Small intestine (tissue), 7 donors: ENCODE data around the gene TRANK1. TPM values are rescaled to one million over a fixed set of nuclear protein-coding genes. Genes with fewer than 3 reads are reported as not detected.

ENCODE experiments used
- DNase-seq, 2 donors: peaks; one replicate each; pipeline versions ENCODE4 v3.0.0 to v3.0.0-alpha.2; 2013
- FAIRE-seq: peaks from 2 replicates; lab custom pipeline; 2012; peaks lifted over from hg19 to GRCh38; lab: Jason Lieb, UNC
- H3K27ac ChIP-seq, 3 donors: one replicate each; pipeline ENCODE4 v1.5.1; 2013; ENCODE audit warnings: low read length in 2 of 3, mild to moderate bottlenecking in 2 of 3, control low read depth in 1 of 3, inconsistent platforms in 1 of 3, low read depth in 1 of 3, moderate library complexity in 1 of 3
- H3K27me3 ChIP-seq, 3 donors: one replicate each; pipeline ENCODE4 v1.6.1; 2013; ENCODE audit warnings: low read length in 3 of 3, inconsistent platforms in 1 of 3; ENCODE audit not compliant: control insufficient read depth in 3 of 3, insufficient read depth in 3 of 3
- H3K36me3 ChIP-seq, 3 donors: one replicate each; pipeline ENCODE4 v1.6.1; 2013; ENCODE audit warnings: low read length in 3 of 3, inconsistent platforms in 1 of 3, low read depth in 1 of 3, mild to moderate bottlenecking in 1 of 3, moderate library complexity in 1 of 3; ENCODE audit not compliant: control insufficient read depth in 3 of 3, insufficient read depth in 2 of 3
- H3K4me1 ChIP-seq, 3 donors: one replicate each; pipeline ENCODE4 v1.6.1; 2013; ENCODE audit warnings: low read length in 2 of 3, inconsistent platforms in 1 of 3, low read depth in 1 of 3, mild to moderate bottlenecking in 1 of 3, moderate library complexity in 1 of 3; ENCODE audit not compliant: control insufficient read depth in 3 of 3, insufficient read depth in 2 of 3
- H3K4me3 ChIP-seq, 3 donors: one replicate each; pipeline ENCODE4 v1.5.1; 2013; ENCODE audit warnings: low read length in 3 of 3, control low read depth in 1 of 3, inconsistent platforms in 1 of 3, low read depth in 1 of 3, mild to moderate bottlenecking in 1 of 3, moderate library complexity in 1 of 3
- H3K9me3 ChIP-seq, 2 donors: one replicate each; pipeline ENCODE4 v1.6.1; 2013; ENCODE audit warnings: low read depth in 1 of 2, low read length in 1 of 2; ENCODE audit not compliant: control insufficient read depth in 2 of 2, insufficient read depth in 1 of 2
- WGBS, 3 donors: extraction: QIAGEN DNeasy Blood & Tissue Kit; methylation state at CpG; one replicate each; pipeline ENCODE4 v1.1.7; 2013; 5-methylcytosine and 5-hydroxymethylcytosine counted together
- polyA plus RNA-seq, 4 donors: library from polyadenylated mRNA; stranded (reverse) in 3 of 4; unstranded in 1 of 4; fragments of 200-250 nt in 3 of 4; fragments of 120-200 nt in 1 of 4; gene quantifications; one replicate each; pipeline versions ENCODE4 v1.2.1 to v1.2.3, GENCODE V29; 2013
- donor health status: healthy with polysubstance abuse.
- donor health status: control.
- donor health status: control.
- donor health status: Bipolar disorder and iron deficiency.
- donor health status: healthy.

TRANK1 gene
- polyA plus RNA-seq, 4 donors: 7.1 to 23.5 (median 14.0) TPM

DNA sequence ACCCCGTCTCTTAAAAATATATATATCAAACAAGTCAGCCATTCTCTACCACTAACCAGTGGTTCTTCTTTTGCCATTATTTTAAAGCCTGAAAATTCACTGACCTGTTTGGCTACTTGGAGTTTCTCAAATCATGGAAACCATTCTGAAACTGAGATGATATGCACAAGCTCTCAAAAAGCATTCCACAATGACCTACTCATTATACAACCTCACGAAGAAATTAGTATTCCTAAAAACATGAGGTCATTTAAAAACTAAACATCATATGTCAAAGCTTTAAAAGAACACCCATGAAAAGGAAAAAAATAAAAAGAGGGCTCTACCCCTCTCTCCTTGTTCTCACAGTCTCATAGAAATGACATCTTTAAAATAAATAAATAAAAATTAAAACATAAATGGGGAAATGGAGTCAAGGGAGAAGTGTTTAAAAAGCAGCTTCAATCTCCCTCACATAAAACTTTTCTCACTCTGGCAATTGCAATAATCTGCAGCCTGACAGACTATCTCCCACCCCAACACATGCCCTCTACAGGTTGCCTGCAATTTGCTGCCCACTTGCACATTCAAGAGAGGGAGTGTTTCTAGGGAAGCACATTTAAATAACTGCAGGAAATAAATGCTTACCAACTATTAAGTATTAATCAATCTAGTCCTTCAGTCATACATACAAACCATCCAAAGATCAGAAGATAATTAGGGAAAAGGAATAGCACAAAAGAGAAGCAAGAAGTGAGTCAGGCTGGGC lies 73.3 kb downstream of the TRANK1 start:
- H3K9me3 ChIP-seq: no peaks in the 10 kb centered on the region
- no peak for DNase-seq
- no peak overlapping the region for H3K27ac ChIP-seq
- no peaks in the 10 kb centered on the region for H3K4me1 ChIP-seq
- FAIRE-seq: no peak
- peaks cover 0 to 1% (median 0%) of the 10 kb centered on the region in 3 donors for H3K36me3 ChIP-seq
- H3K4me3 ChIP-seq: no peak overlapping the region
- H3K27me3 ChIP-seq: no peaks in the 10 kb centered on the region
- WGBS, 3 donors: 81 to 96% (median 83%) methylated on average over 2 of the region's 2 CpGs

DNA sequence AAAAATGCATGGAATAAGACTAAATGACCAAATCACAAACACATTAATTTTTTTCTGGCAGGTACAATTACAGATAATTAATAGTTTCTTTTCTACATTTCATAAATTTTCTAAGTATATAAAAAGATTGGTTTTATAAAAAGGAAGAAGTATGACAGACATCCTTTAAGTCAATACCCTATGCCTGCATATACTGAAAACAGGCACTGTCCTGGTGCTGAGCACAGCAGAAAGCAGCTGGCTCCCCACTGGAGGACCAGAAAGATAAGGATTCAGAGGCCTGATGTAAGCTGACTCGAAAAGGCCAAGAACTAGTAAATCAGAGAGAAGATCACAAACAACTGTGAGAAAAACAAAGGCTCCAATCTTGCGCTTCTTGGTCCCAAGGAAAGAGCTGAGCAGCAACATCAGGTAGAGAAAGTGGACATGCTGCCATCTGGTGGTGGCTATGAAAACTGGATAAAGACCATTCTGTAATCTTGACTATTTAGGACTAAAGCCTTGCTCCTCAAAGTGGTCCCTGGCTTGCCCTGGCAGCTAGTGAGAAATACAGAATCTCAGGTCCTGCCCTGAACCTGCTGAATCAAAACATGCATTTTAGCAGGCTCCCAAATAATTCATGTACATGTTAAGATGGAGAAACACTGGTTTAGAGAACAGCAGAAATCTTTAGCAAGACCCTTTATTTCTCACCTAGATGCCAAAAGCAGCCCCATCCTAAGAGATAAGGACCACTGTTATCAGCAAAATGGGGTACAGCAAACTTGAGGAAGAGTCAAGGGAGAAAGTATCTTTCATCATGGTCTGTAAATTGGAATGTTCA lies 76.0 kb downstream of the TRANK1 start:
- peaks cover 0 to 10% (median 2%) of the 10 kb centered on the region in 3 donors for H3K36me3 ChIP-seq
- no peak overlapping the region for H3K4me3 ChIP-seq
- WGBS, 3 donors: 28 to 32% (median 30%) methylated on average over 2 of the region's 2 CpGs
- H3K27ac ChIP-seq: no peak overlapping the region
- no peaks in the 10 kb centered on the region for H3K4me1 ChIP-seq
- no peak for FAIRE-seq
- no peaks in the 10 kb centered on the region for H3K27me3 ChIP-seq
- H3K9me3 ChIP-seq: no peaks in the 10 kb centered on the region
- DNase-seq: peak; percentile 63 to 73

DNA sequence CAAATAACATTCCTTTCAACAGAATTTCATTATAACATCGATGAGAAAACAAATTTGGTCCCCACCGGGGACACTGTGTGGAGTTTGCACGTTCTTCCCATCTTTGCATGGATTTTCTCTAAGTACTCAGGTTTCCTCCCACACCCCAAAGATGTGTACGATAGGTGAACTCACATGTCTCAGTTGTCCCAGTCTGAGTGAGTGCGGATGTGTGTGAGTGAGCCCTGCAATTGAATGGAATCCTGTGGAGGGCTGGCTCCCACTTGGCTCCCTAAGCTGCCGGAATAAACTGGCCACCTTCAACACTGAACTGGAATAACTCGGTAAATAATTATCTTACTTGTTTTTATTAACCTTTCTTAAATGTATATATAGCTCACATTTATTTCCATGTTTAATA lies 77.0 kb downstream of the TRANK1 start:
- no peak overlapping the region for H3K27ac ChIP-seq
- no peak for FAIRE-seq
- whole genome bisulfite sequencing, 3 donors: 89 to 92% (median 91%) methylated on average over 7 of the region's 7 CpGs

DNA sequence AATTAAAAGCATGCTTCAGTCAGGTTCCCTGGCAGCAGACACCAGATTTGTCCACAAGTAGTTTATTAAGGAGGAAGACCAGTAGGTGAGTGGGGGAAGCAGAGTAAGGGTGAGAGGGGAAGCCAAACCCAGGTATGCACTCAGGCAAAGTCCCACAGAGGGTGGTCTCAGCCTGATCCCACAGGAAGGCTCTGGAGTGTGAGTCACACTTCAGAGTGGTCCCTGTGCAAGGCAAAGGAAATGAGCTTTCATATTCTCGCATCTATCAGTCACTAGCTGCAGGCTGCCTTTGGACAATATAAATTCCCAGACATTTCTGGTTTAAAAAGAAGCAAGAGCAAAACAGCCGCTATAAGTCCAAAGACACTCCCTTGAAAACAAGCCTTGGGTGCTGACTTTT lies 78.5 kb downstream of the TRANK1 start:
- H3K4me3 ChIP-seq: no peak overlapping the region
- peaks cover 0 to 18% (median 5%) of the 10 kb centered on the region in 3 donors for H3K36me3 ChIP-seq
- FAIRE-seq: no peak
- no peaks in the 10 kb centered on the region for H3K9me3 ChIP-seq
- H3K27ac ChIP-seq: no peak overlapping the region
- H3K27me3 ChIP-seq: no peaks in the 10 kb centered on the region
- 88 to 98% (median 96%) methylated on average over 2 of the region's 2 CpGs for WGBS, 3 donors
- no peak for DNase-seq
- no peaks in the 10 kb centered on the region for H3K4me1 ChIP-seq

More for the DNA sequence above, 77.0 kb downstream of the TRANK1 start:
- no peaks in the 10 kb centered on the region for H3K27me3 ChIP-seq
- no peak overlapping the region for H3K4me3 ChIP-seq
- no peak for DNase-seq
- H3K36me3 ChIP-seq: peaks cover 0 to 14% (median 5%) of the 10 kb centered on the region in 3 donors
- no peaks in the 10 kb centered on the region for H3K9me3 ChIP-seq
- no peaks in the 10 kb centered on the region for H3K4me1 ChIP-seq

DNA sequence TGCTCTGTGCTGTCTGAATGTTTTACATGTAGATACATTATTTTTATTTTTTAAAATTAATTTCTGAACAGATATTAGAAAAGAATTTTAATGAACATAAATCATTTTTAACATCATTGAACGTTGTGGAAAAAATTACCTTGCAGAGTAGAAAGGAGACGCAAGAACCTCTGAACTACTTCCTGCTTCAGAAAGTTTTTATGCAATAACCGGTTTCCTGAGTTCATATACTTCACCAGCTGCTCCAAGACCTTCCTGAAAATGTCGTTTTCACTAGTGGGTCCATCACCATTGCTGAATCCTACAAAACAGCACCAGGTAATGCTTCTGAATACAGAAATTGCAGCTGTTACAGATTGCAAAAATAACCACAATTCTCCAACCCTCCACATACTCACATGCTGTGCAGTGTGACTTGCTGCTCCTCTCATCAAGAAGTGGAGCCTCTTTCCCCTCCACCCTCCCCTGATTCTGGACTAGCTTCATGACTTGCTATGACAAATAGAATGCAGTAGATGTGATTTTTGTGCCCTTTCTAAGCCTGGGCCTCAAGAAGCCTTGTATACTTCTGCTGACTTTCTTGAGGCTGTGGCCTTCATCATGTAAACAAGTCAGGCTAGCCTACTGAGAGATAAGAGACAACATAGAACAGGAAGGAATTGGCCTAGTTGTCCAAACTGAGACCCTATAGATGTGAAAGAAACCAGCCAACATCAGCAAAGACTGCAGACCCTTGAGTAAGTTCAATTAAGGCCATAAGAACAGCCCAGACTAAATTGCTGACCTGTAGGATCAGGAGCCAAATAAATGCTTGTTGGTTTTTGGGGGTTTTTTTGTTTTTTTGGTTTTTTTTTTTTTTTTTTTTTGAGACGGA lies 80.4 kb downstream of the TRANK1 start:
- no peak for DNase-seq
- Histone ChIP-seq H3K36me3 (peaks cover 5 to 29% (median 7%) of the 10 kb centered on the region in 3 donors), H3K9me3 (no peaks in the 10 kb centered on the region), H3K4me3 (no peak overlapping the region), H3K27me3 (no peaks in the 10 kb centered on the region), H3K27ac (peak overlapping the region in 1 of 3 donors; percentile 27), H3K4me1 (no peaks in the 10 kb centered on the region)
- FAIRE-seq: no peak
- WGBS, 3 donors: 74 to 86% (median 84%) methylated on average over 4 to 5 of the region's 5 CpGs

DNA sequence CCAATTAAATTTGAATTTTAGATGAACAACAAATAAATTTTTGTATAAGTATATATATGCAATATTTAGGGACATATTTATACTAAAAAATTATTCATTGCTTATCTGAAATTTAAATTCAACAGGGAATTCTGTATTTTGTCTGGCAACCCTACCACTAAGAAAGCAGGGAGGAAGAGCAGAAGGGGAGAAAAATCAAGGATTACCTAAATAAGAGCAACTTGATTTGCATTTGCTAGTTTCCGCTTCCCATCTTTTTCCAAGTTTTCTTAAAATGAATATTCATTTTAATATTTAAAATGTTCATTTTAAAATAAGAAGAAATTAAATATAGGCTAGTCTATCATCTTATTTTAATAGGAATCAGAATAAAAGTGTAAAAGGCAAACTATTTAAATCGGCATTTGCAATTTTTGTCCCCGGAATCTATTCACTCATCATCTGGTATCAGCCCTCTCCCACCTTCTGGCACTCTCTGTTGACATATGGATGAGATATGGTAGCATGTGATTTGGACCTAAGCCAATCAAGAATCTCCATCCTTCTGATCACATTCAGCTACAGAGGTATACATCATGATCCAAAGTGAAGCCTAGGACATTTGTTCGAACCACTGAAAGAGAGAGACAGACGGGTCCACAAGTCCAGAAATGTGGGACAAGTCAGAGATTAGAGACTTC lies 82.6 kb downstream of the TRANK1 start:
- no peak for FAIRE-seq
- 97 to 98% (median 97%) methylated on average over 5 of the region's 5 CpGs for WGBS, 3 donors
- H3K27me3 ChIP-seq: no peaks in the 10 kb centered on the region

DNA sequence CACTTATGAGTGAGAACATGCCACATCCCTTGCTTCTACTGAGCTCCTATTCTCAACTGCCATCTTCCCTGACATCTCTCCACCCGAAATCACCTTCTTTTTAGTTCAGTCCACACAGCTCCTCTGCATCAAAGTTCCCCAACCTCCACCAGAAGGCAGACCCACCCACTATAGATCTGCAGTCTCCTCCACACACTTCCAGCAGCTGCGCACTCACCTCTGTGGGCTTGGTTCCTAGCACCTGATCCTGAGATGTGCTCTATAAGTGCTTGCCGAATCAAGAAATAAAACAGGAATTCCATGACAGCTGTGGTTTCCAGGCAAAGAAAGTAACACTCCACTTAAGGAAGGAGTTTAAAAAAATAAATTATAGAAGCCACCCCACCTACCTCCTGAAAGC lies 85.4 kb downstream of the TRANK1 start:
- H3K4me3 ChIP-seq: no peak overlapping the region
- H3K27me3 ChIP-seq: no peaks in the 10 kb centered on the region
- peaks cover 19 to 56% (median 37%) of the 10 kb centered on the region in 3 donors for H3K36me3 ChIP-seq
- no peak overlapping the region for H3K27ac ChIP-seq
- 93 to 98% (median 96%) methylated on average over 3 of the region's 3 CpGs for WGBS, 3 donors
- DNase-seq (no peak), FAIRE-seq (no peak)
- H3K9me3 ChIP-seq: no peaks in the 10 kb centered on the region
- H3K4me1 ChIP-seq: no peaks in the 10 kb centered on the region

More for the DNA sequence above, 82.6 kb downstream of the TRANK1 start:
- Histone ChIP-seq H3K9me3 (no peaks in the 10 kb centered on the region), H3K4me1 (no peaks in the 10 kb centered on the region), H3K4me3 (no peak overlapping the region), H3K36me3 (peaks cover 20 to 47% (median 21%) of the 10 kb centered on the region in 3 donors), H3K27ac (no peak overlapping the region)
- DNase-seq: no peak
